NOMO-1 treated with dmso at 0.1 percent for 144 hours (cell line): ENCODE results near the gene PRR15.

ENCODE experiments used
- DNase-seq: peaks from one replicate; lab custom pipeline; 2025; ENCODE audit not compliant: unreplicated experiment; lab: John Stamatoyannopoulos, UW

PRR15 gene

GRCh38 chr7:29567174-29567573, 3.5 kb downstream of the PRR15 start:
- no peak for DNase-seq

DNA sequence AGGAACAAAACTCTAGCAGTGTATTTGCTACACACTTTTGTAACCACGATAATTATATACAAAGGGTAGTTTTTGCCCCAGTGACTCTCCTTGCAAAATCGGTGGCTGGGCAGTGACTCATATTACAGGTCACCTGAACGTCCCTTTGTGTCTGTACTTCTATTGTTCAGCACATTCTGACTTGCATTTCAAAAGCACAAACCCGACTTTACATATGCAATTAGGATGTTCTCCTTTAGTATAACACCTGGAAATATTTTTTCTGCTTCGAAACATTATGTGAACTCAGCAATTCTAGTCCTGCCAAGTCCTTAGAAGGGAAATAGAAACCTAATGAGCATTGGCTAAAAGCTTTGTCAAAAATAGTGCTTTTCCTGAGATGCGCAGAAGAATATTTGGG, 6.0 kb downstream of the PRR15 start:
- DNase-seq = no peak

GRCh38 chr7:29572558-29572957, 8.9 kb downstream of the PRR15 start:
- no peak for DNase-seq

DNA sequence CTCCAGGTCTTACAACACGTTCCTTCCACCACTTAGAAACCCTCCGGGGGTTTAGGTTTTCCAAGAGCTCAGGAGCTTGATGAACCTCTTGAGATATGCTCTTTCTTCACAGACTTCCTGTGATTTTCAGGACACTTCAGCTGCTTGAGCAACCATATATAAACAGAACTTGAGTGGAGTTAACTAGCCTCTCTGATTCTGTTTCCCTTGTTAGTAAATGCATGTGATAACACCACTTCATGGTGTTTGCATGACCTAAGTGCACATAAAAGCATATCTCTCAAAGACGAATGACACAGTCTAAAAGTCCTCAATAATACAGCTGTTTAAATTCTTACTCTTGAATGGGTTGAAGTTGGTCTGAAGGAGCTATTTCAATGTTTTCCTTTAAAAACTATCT, 9.9 kb downstream of the PRR15 start:
- DNase-seq = no peak

GRCh38 chr7:29574659-29575058, 11.0 kb downstream of the PRR15 start:
- no peak for DNase-seq

DNA sequence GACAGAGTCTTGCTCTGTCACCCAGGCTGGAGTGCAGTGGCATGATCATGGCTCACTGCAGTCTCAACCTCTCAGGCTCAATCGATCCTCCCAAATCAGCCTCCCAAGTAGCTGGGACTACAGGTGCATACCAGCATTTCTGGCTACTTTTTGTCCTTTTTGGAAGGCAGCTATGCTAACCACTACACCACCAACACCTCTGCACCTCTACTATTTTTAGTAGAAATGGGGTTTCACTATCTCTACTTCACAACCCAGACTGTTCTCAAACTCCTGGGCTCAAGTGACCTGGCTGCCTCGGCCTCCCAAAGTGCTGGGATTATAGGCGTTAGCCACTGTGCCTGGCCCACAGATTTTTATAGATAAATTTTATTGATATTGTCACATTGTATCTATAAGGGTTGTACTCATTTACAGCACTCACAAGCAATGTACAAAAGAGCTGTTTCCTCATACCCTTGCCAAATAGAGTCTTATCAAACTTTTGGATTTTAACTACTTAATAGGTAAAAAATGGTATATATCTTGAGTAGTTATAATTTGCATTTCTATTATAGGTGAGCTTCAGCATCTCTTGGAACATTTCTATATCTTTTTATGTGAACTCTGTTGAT, 23.7 kb downstream of the PRR15 start:
- DNase-seq = no peak

GRCh38 chr7:29588212-29588611, 24.6 kb downstream of the PRR15 start:
- no peak for DNase-seq

GRCh38 chr7:29588900-29589696, 25.5 kb downstream of the PRR15 start:
- peak; percentile 49 for DNase-seq

GRCh38 chr7:29592866-29593265, 29.2 kb downstream of the PRR15 start:
- no peak for DNase-seq

DNA sequence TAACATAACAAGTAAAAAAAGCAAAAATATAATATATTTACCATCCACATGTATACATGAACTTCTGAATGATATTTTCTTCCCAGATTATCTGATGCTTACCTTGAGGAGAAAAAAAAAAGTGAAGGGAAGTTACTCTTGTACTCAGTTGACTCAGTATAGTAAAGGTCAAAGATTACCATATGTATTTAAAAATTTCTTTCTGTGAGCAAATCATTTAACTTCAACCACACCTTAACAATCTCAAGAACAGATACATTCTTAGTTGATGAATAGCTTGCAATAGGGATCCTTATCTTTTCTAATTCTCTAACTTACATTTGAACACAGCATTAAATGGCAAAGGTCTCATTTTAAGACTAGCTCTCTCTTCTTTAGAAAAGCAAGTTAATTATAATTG, 29.8 kb downstream of the PRR15 start:
- no peak for DNase-seq

- DNase-seq = no peak
Measured at GRCh38 chr7:29596593-29597178, 33.1 kb downstream of the PRR15 start.

GRCh38 chr7:29597266-29597665, 33.6 kb downstream of the PRR15 start:
- DNase-seq = no peak

DNA sequence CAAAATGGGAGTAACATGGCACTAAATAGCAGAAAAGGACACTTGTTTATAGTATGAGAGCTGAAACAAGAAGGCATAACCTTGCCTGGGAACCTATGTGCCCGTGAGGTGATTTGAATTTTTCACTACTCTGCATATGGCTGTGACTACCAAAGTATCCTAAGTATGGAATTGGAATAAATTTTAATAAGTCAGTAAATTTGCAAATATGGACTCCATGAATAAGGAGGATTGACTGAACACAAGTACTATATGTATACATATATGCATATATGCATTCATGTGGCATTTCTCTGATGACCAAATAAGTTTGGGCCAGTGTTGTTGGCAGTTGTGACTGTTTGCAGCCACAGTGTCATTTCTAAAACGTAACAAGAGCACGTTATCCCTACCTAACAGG, 34.5 kb downstream of the PRR15 start:
- DNase-seq = no peak

DNA sequence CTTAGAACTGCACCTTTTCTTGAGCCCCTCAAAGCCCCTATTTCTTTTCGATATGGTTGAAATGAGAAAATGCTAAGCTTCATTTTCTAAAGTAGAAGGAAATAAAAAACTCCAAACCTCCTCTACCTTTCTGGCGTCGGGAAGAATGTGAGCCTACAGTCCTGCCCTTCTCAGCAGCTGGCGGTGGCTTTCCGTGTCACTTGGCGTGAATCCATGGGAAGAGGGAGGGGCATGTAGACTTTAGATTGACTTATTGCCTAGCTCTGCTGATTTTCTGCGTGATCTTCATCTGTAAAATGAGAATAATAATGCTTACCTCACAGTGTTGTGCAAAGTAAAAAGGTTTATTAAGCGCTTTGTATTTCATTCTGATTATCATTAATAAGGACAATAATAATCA, 35.0 kb downstream of the PRR15 start:
- no peak for DNase-seq

- DNase-seq = no peak
Measured at GRCh38 chr7:29599026-29599425, 35.4 kb downstream of the PRR15 start.

DNA sequence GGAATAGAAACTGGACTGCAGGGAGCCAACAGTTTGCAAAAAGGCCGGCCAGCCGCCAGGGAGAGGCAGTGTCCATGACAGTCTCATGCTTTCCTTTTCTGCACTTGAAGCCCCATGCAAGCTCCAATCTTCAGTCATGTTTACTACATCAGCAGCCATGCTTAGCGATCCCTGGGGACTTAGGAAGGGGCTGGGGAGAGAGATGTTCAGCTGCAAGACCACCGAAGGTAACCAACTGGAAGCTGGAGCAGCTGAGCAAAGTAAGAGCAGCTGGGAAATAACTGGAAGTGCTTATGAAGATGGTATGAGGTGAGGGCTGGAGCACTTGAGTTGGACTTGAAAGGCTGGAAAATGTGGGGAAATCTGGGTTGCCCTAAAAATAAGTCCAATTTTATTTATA, 37.0 kb downstream of the PRR15 start:
- DNase-seq = no peak

GRCh38 chr7:29604052-29604451, 40.4 kb downstream of the PRR15 start:
- DNase-seq = no peak

GRCh38 chr7:29604702-29605101, 41.1 kb downstream of the PRR15 start:
- no peak for DNase-seq

GRCh38 chr7:29605671-29606070, 42.0 kb downstream of the PRR15 start:
- DNase-seq = no peak

DNA sequence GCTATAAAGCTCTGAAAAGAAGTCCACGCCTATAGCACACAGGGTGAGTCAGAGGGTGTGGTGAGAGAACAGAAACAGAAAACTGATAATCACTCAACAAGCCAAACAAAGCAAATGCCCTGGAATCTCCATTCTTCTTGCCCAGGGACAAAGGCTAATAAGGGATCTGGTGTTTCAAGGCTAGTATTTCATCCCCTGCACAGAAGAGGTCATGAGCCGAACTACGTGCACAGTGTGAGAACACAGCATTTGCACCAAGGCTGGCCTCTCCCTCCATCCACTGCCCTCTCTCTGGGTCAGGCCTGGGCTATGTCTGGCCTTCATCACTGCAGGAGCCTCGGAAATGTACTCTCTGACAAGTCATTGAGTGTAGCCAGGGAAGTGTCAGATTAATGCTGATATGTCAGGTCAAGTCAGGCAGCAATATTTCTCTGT, 42.7 kb downstream of the PRR15 start:
- no peak for DNase-seq

- no peak for DNase-seq
Measured at GRCh38 chr7:29606830-29607229, 43.2 kb downstream of the PRR15 start.

- DNase-seq = no peak
Measured at GRCh38 chr7:29607259-29607658, 43.6 kb downstream of the PRR15 start.
